ENCODE results near the gene S100P.

The S100P gene

GRCh38 chr4:6740347-6740746 is 46.7 kb downstream of the S100P start:
- no peak for DNase-seq (ENCODE audit: extremely low read depth, insufficient read length)
- Histone ChIP-seq H3K36me3 (ENCODE audit: control insufficient read depth, insufficient read depth, low read length) (no peaks in the 10 kb centered on the region), H3K4me3 (replicated peaks; ENCODE audit: low read depth, low read length) (no peak overlapping the region), H3K27me3 (replicated peaks; ENCODE audit: control insufficient read depth, insufficient read depth, low read length) (no peaks in the 10 kb centered on the region)
- no peak for TF ChIP-seq CTCF (IDR thresholded peaks at IDR 0.05; ENCODE audit: insufficient read depth, low read length, poor library complexity, severe bottlenecking)

DNA sequence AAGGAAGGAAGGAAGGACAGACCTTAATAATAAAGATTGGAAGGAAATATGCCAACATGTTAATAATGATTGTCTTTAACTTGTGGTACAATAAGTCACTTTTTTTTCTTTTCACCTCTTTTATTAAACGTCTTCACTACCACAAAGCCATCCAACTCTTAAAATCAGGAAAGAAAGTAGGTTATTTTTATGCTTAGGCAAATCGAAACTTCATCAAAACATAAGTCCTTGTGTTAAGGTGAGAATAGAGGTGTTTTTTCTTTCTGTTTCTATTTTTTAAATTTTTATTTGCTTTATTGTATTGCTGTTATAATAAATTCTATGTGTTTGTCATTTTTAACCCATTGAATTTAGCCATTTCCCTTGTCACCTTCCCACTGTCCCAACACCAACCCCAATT is 48.8 kb downstream of the S100P start:
- Histone ChIP-seq H3K27me3 (replicated peaks; ENCODE audit: control insufficient read depth, insufficient read depth, low read length) (no peaks in the 10 kb centered on the region), H3K36me3 (ENCODE audit: control insufficient read depth, insufficient read depth, low read length) (no peaks in the 10 kb centered on the region), H3K4me3 (replicated peaks; ENCODE audit: low read depth, low read length) (no peak overlapping the region)
- no peak for DNase-seq (ENCODE audit: extremely low read depth, insufficient read length)
- TF ChIP-seq CTCF (IDR thresholded peaks at IDR 0.05; ENCODE audit: insufficient read depth, low read length, poor library complexity, severe bottlenecking): no peak

- H3K36me3 ChIP-seq (ENCODE audit: control insufficient read depth, insufficient read depth, low read length): no peaks in the 10 kb centered on the region
- H3K4me3 ChIP-seq (replicated peaks; ENCODE audit: low read depth, low read length): no peak overlapping the region
- DNase-seq (ENCODE audit: extremely low read depth, insufficient read length): no peak
- no peaks in the 10 kb centered on the region for H3K27me3 ChIP-seq (replicated peaks; ENCODE audit: control insufficient read depth, insufficient read depth, low read length)
- TF ChIP-seq CTCF (IDR thresholded peaks at IDR 0.05; ENCODE audit: insufficient read depth, low read length, poor library complexity, severe bottlenecking): no peak
Observed at GRCh38 chr4:6742989-6743388, 49.3 kb downstream of the S100P start.
